SHP77 treated with DMSO at 0.1 percent for 48 hours (cell line): ENCODE results near the gene NUP210.

Experiments used
- DNase-seq: peaks from one replicate; lab custom pipeline; 2025; lab: John Stamatoyannopoulos, UW

NUP210 gene

GRCh38 chr3:13319564-13320220 lies 100.4 kb downstream of the NUP210 start:
- no peak for DNase-seq

DNA sequence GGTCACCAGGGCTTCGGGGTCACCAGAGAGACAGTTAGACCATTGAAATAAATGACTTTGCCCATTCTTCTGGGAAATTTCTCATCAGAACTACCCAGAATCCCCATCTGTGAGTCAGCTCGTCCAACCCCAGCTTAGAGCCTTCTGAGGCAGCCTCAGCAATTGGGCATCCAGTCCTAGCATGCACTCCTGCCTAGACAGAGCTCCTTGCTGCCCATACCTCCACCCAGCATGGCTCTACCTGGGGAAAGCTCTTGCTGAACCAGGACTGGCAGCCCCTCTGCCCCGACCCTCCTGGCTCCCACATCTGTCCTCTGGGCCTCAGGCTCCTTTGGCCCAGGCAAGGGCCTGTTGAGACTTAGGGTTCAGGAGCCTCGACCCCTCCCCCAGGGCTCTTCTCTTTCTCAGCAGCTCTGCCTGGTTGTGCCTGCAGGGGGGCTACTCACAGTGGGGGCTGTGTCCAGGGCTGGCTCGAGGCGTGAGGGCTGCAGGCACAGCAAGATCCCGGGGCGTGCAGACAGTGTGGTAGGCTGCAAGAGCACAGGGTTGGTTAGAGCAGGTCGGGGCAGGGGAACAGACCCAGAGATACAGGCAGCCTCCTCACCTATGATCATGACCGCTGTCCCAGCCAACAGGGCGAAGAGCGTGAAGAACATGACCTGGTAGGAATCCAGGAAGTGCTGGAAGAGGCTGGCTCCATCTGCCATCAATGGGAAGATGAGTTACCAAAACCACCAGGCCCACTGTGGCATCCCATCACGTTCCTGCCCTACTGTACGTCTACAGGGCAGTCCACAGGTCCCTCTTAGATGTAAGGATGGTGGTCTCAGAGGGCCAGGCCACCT lies 101.3 kb downstream of the NUP210 start:
- no peak for DNase-seq

GRCh38 chr3:13317596-13318320 lies 102.4 kb downstream of the NUP210 start:
- no peak for DNase-seq

- DNase-seq, result no peak
Measured at GRCh38 chr3:13316603-13317002, 103.5 kb downstream of the NUP210 start.

DNA sequence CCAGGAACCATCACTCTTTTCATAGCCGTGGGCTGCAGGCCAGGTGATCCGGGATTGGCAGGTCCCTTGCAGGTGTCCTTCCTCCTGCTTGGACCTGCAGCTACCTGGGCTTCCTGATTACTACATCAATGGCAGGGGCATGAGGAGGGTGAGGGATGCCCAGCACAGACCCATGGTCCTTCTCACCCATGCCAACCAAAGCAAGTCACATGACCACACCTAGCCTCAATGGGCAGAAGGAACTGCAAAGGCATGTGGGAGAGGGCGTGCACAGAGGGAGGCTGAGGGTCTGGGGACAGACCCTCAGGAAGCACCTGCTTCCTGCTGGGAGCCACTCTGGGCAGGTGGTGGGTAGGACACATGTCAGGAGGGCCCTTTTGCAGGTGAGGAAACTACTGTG lies 105.2 kb downstream of the NUP210 start:
- DNase-seq, result no peak

GRCh38 chr3:13313813-13314212 lies 106.3 kb downstream of the NUP210 start:
- no peak for DNase-seq

GRCh38 chr3:13309004-13309403 lies 111.1 kb downstream of the NUP210 start:
- no peak for DNase-seq

DNA sequence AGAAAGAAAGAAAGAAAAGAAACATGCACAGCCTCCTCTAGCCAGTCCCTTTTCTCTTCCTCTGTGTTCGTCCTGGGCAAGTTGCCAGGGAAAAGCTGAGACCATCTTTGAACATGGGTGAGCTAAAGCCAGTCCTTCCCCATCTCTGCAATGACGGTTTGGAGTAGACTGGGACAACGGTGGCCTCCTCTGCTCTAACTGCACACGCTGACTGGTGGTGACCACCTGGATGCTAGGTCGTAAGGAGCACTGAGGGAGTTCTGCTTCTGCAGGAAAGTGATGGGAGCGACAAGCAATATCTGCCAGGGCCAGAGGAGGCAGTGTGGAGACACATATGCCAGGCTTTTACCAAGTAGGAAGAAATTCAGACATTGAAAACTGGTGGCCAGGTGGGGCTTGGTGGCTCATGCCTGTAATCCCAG lies 111.7 kb downstream of the NUP210 start:
- DNase-seq, result peak; percentile 30

GRCh38 chr3:13307041-13307440 lies 113.1 kb downstream of the NUP210 start:
- no peak for DNase-seq

- DNase-seq, result no peak
Measured at GRCh38 chr3:13305623-13306022, 114.5 kb downstream of the NUP210 start.

- DNase-seq, result no peak
Measured at GRCh38 chr3:13303410-13303809, 116.7 kb downstream of the NUP210 start.

GRCh38 chr3:13301286-13301987 lies 118.7 kb downstream of the NUP210 start:
- DNase-seq, result peak; percentile 49

DNA sequence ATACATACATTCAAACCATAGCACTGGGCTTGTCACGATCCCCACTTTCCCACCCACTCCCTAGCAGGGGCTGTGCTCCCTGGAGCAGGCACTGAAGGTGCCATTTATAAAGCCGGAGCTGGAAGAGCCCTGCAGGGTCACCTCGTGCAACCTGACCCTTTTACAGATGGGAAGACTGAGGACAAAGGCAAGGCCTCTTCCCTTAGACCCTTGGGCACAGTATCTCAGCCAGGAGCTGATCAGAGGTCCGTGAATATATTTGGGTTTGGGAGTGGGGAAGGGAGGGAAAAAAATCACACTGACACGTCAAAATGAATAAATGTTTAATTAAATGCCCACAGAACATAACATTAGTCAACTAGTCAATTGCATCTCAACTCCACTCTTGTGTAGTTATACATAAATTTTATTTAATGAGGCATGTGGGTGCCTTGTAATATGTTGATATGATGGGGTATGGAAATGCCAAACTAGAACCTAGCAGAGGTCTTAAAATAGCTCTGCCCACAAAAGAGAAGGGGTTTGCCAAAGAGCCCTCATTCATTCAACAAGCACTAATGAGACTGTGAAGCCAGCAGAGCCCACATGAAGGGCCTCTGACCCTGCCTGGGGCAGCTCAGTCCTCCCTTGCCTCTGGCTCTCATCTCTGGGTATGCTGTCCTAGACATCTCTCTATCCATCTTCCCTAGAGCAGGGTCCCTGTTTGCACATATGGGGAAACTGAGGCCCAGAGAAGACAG lies 119.4 kb downstream of the NUP210 start:
- DNase-seq, result no peak

DNA sequence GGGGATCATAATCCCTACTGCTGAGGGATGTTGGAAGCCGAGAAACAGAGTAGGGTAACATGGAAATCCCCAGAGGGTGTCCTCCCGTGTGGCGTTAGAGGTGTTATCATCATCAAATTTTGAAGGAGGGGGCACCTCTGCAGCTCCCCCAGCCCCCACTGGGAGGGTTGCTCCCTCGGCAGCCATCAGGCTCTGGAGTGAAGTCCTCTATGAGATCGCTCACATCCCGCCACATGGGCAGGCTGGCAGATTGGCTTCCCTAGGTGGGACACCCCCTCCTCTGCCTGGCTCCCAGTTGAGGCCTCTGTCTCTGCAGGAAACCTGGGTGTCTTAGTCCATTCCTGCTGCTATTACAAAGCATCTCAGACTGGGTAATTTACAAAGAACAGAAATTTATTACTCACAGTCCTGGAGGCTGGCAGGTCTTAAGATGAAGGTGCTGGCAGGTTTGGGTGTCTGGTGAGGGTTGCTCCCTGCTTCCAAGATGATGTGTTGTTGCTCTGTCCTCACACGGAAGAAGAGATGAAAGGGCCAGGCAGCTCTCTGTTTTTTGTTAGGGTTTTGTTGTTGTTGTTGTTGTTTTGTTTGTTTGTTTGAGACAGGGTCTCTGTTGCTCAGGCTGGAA lies 120.5 kb downstream of the NUP210 start:
- no peak for DNase-seq

GRCh38 chr3:13296662-13297061 lies 123.5 kb downstream of the NUP210 start:
- DNase-seq, result no peak

DNA sequence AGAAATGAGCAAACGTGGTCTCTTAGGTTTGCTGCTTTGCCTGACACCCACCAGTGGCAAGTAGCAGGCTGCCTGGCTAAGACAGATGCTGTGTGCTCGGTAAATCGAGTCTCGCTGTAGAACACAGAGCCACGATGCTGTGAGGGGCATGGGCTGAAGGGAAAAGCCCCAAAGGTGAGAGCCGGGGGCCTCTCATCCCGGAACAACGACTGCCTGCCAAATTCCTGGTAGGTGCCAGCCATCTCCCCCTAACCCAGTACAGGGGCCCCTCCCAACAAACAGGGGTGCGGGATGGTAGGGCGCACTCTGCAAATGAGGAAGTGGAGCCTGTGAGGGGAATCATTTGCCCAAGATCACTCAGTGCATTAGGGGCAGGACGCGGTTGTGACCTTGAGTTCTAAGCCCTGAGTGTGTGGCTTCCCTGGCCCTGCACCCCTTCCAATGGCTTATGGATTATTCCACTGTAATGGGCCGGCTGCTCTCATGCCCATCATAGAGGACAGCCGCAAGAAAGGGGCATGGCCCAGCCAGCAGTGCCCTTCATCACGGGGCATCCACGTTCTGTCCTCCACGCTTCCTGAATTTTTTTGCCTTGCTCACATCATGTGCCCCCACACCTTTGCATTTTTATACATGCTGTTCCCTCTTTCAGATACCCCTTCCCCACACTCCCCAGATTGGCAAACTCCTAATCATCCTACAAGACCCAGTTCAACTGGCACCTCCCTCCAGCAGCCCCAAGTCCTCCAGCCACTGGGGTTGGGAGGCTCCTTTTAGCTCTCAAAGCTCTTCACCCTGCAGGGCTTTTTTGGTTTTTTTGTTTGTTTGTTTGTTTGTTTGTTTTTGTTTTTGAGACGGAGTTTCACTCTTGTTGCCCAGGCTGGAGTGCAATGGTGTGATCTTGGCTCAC lies 125.4 kb downstream of the NUP210 start:
- no peak for DNase-seq

DNA sequence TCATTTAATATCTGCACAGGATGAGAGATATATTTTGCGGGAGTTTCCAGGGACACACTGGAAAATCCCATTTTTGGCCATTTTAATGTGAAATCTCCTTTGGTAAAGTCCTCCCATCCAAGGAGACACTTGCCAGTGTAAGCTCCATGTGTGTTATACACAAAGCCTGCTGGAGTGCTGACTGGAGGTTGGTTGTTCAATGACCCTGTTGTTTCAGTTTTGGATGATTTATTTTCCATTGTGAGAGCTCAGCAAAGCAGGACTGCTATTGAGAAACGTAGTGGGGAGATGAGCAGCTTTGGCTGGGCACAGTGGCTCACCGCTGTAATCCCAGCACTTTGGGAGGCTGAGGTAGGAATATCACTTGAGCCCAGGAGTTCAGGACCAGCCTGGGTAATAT lies 127.7 kb downstream of the NUP210 start:
- DNase-seq, result no peak

DNA sequence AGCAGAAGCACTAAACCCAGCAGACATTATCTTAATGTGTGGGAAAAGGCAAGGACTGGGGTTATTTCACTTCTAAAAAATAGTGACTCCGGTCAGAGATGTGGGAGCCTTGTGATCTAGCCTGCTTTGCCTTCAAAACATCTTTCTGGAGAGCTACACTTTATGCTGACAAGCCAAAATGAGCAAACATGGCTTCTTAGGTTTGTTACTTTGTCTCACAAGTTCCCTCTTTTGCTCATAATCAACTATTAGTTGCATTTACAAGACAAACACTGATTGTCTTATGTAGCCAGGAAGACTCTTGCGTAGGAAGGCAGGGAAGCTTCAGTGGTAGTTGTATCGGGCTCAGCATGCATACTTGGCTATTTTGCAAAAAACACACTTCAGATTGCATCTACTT lies 129.2 kb downstream of the NUP210 start:
- no peak for DNase-seq

GRCh38 chr3:13289771-13290285 lies 130.3 kb downstream of the NUP210 start:
- DNase-seq, result no peak
